B cell (primary cell): ENCODE results near the gene PIK3R3. TPM values are rescaled to one million over a fixed set of nuclear protein-coding genes. Genes with fewer than 3 reads are reported as not detected.

Experiments
- ATAC-seq: fragments of 200-7000 bp; cut with Tn5 transposase; one replicate; pipeline ENCODE4 v1.10.0; 2021; ENCODE audit warnings: low read depth, mild to moderate bottlenecking, moderate number of reproducible peaks, moderate library complexity
- CTCF ChIA-PET: fragments of 350-600 bp; sonication (Branson Sonifier 250); formaldehyde crosslinking; loops from one replicate; lab custom pipeline; 2021; ENCODE audit warnings: antibody characterized with exemption, inconsistent platforms; lab: Charles Lee
- POLR2A ChIA-PET: fragments of 350-600 bp; sonication (Branson Sonifier 250); formaldehyde crosslinking; loops from one replicate; lab custom pipeline; 2021; ENCODE audit warnings: antibody characterized with exemption; lab: Charles Lee
- DNase-seq: peaks from one replicate; pipeline ENCODE4 v3.0.0; 2013
- H2AFZ ChIP-seq: 2 replicates; pipeline ENCODE4 v1.6.1; 2012; ENCODE audit warnings: mild to moderate bottlenecking, low read depth, low read length; ENCODE audit not compliant: insufficient read depth, poor library complexity, severe bottlenecking
- H3K27ac ChIP-seq, 2 donors: 1 replicate in 1 of 2; 2 replicates in 1 of 2; pipeline ENCODE4 v1.5.1; 2012 to 2013; ENCODE audit warnings: low read length in 2 of 2, mild to moderate bottlenecking in 2 of 2, moderate library complexity in 1 of 2
- H3K27me3 ChIP-seq, 4 experiments: fragments of 200-600 bp in 1 of 4; sonication (generic) in 1 of 4; replicated peaks in 1 of 4; 1 replicate in 2 of 4; 2 replicates in 2 of 4; pipeline versions ENCODE4 v1.6.1 to v1.7.0; 2013 to 2016; ENCODE audit warnings: low read length in 3 of 4, mild to moderate bottlenecking in 2 of 4, mixed read lengths in 1 of 4, moderate library complexity in 1 of 4; ENCODE audit not compliant: insufficient read depth in 4 of 4, control insufficient read depth in 3 of 4; ENCODE audit errors: control extremely low read depth in 1 of 4
- H3K36me3 ChIP-seq, 2 experiments: replicated peaks in 1 of 2; 1 replicate in 1 of 2; 2 replicates in 1 of 2; pipeline versions ENCODE4 v1.6.1 to v1.7.1; 2013; ENCODE audit warnings: low read length in 1 of 2; ENCODE audit not compliant: insufficient read depth in 2 of 2, control insufficient read depth in 1 of 2; ENCODE audit errors: control extremely low read depth in 1 of 2, extremely low read depth in 1 of 2
- H3K4me1 ChIP-seq, 2 donors: fragments of 200-600 bp in 1 of 2; sonication (generic) in 1 of 2; 1 replicate in 1 of 2; 2 replicates in 1 of 2; pipeline versions ENCODE4 v1.5.1 to v1.6.1; 2013 to 2017; ENCODE audit warnings: low read length in 2 of 2; ENCODE audit not compliant: control insufficient read depth in 2 of 2, insufficient read depth in 2 of 2
- H3K4me2 ChIP-seq: replicated peaks from 2 replicates; pipeline ENCODE3; 2012; ENCODE audit warnings: mild to moderate bottlenecking, low read depth, low read length; ENCODE audit not compliant: poor library complexity, severe bottlenecking
- H3K4me3 ChIP-seq, 5 experiments: fragments of 200-600 bp in 1 of 5; sonication (generic) in 1 of 5; 1 replicate in 3 of 5; 2 replicates in 2 of 5; pipeline versions ENCODE4 v1.5.1 to v1.7.0; 2011 to 2016; ENCODE audit warnings: low read length in 4 of 5, mild to moderate bottlenecking in 4 of 5, low read depth in 2 of 5, control low read depth in 1 of 5, moderate library complexity in 1 of 5; ENCODE audit not compliant: insufficient read depth in 1 of 5; ENCODE audit errors: control extremely low read depth in 1 of 5, extremely low read depth in 1 of 5
- H3K79me2 ChIP-seq: fragments of 200-600 bp; sonication (generic); one replicate; pipeline ENCODE4 v1.6.0; 2016; ENCODE audit warnings: low read length; ENCODE audit not compliant: control insufficient read depth, insufficient read depth
- H3K9ac ChIP-seq: fragments of 200-600 bp; sonication (generic); 2 replicates; pipeline ENCODE4 v1.6.1; 2017; ENCODE audit warnings: mild to moderate bottlenecking, low read length, moderate library complexity
- H3K9me3 ChIP-seq, 3 donors: one replicate each; pipeline versions ENCODE4 v1.6.1 to v1.7.1; 2013; ENCODE audit warnings: low read length in 2 of 3; ENCODE audit not compliant: control insufficient read depth in 2 of 3, insufficient read depth in 1 of 3; ENCODE audit errors: control extremely low read depth in 1 of 3
- H4K20me1 ChIP-seq: 2 replicates; pipeline ENCODE4 v1.6.0; 2012; ENCODE audit warnings: mild to moderate bottlenecking, low read length; ENCODE audit not compliant: insufficient read depth, control insufficient read depth, poor library complexity, severe bottlenecking
- H3K27ac Mint-ChIP-seq: one replicate; pipeline ENCODE4 v1.8.0; 2021; ENCODE audit warnings: mixed read lengths
- H3K27me3 Mint-ChIP-seq: one replicate; pipeline ENCODE4 v1.8.0; 2021; ENCODE audit warnings: mixed read lengths
- H3K4me1 Mint-ChIP-seq: one replicate; pipeline ENCODE4 v1.8.0; 2021; ENCODE audit warnings: mixed read lengths
- H3K4me3 Mint-ChIP-seq: one replicate; pipeline ENCODE4 v1.8.0; 2021; ENCODE audit warnings: mixed read lengths
- H3K9me3 Mint-ChIP-seq: one replicate; pipeline ENCODE4 v1.8.0; 2022; ENCODE audit warnings: mixed read lengths; ENCODE audit not compliant: insufficient read depth
- CTCF ChIP-seq: fragments of 200-600 bp; IDR thresholded peaks from one replicate; pipeline ENCODE4 v1.8.0; 2022; ENCODE audit warnings: antibody characterized with exemption, mild to moderate bottlenecking
- EZH2 ChIP-seq: IDR thresholded peaks from 2 replicates; pipeline ENCODE4 v1.6.1; 2012; ENCODE audit warnings: borderline replicate concordance, low read depth, mild to moderate bottlenecking, moderate library complexity, low read length; ENCODE audit not compliant: insufficient read depth, poor library complexity, severe bottlenecking
- WGBS: methylation state at CpG from one replicate; pipeline ENCODE4 v1.1.5; 2013; ENCODE audit warnings: missing lambda C conversion rate; ENCODE audit not compliant: insufficient coverage; 5-methylcytosine and 5-hydroxymethylcytosine counted together
- intact Hi-C: fragments of 100-400 bp; cut with micrococcal nuclease; formaldehyde crosslinking; loops from one replicate; pipeline ENCODE4 v1.10.0; 2022
- polyA plus RNA-seq: library from polyadenylated mRNA; depleted of rRNA; stranded (reverse); fragments of >200 nt; gene quantifications from 2 replicates; pipeline ENCODE4 v1.2.3, GENCODE V29; 2012
- total RNA-seq, 2 donors: library from RNA; stranded (reverse); fragments of 120-200 nt in 1 of 2; gene quantifications; 1 replicate in 1 of 2; 2 replicates in 1 of 2; pipeline versions ENCODE4 v1.2.3 to v1.2.4, GENCODE V29; 2013 to 2022

PIK3R3 gene
- total and polyA plus RNA-seq, 2 donors (not counting 1 experiment from before 2014, with no cell fraction given): 0.06 to 0.17 TPM

GRCh38 chr1:46081619-46082018, 50.8 kb downstream of the PIK3R3 start:
- no peaks in the 10 kb centered on the region for H3K9me3 Mint-ChIP-seq
- Histone ChIP-seq H3K79me2 (no peaks in the 10 kb centered on the region), H3K4me1 (no peaks in the 10 kb centered on the region), H3K4me2 (no peak overlapping the region), H2AFZ (no peak overlapping the region), H4K20me1 (no peaks in the 10 kb centered on the region), H3K27ac (no peak overlapping the region), H3K9me3 (no peaks in the 10 kb centered on the region), H3K27me3 (no peaks in the 10 kb centered on the region), H3K36me3 (no peaks in the 10 kb centered on the region), H3K4me3 (no peak overlapping the region), H3K9ac (no peak overlapping the region)
- H3K4me1 Mint-ChIP-seq: no peaks in the 10 kb centered on the region
- H3K27me3 Mint-ChIP-seq: no peaks in the 10 kb centered on the region
- WGBS: no CpG with 5 or more reads among the region's 1 CpG
- DNase-seq: no peak
- POLR2A ChIA-PET: no interaction called here
- CTCF ChIA-PET: no interaction called here
- intact Hi-C loops: no loop called here
- TF ChIP-seq EZH2 (no peak), CTCF (no peak)
- ATAC-seq: no peak
- no peak overlapping the region for H3K4me3 Mint-ChIP-seq
- H3K27ac Mint-ChIP-seq: no peak overlapping the region

GRCh38 chr1:46081206-46081605, 51.2 kb downstream of the PIK3R3 start:
- ChIA-PET CTCF (no interaction called here), POLR2A (no interaction called here)
- no peak for ATAC-seq

More at GRCh38 chr1:46081206-46081605, 51.2 kb downstream of the PIK3R3 start:
- no peak overlapping the region for H3K4me3 ChIP-seq
- no peak for DNase-seq
- H3K9ac ChIP-seq: no peak overlapping the region
- H3K27ac ChIP-seq: no peak overlapping the region
- H3K36me3 ChIP-seq: no peaks in the 10 kb centered on the region
- H3K27ac Mint-ChIP-seq: no peak overlapping the region
- no peaks in the 10 kb centered on the region for H4K20me1 ChIP-seq
- no peak overlapping the region for H2AFZ ChIP-seq
- no peaks in the 10 kb centered on the region for H3K79me2 ChIP-seq
- intact Hi-C loops: no loop called here
- no peak overlapping the region for H3K4me3 Mint-ChIP-seq
- H3K9me3 Mint-ChIP-seq: no peaks in the 10 kb centered on the region
- no peaks in the 10 kb centered on the region for H3K27me3 ChIP-seq
- 97% methylated on average over 4 of the region's 7 CpGs for WGBS
- H3K9me3 ChIP-seq: no peaks in the 10 kb centered on the region
- no peaks in the 10 kb centered on the region for H3K27me3 Mint-ChIP-seq
- no peak overlapping the region for H3K4me2 ChIP-seq
- TF ChIP-seq EZH2 (no peak), CTCF (no peak)
- H3K4me1 Mint-ChIP-seq: no peaks in the 10 kb centered on the region
- no peaks in the 10 kb centered on the region for H3K4me1 ChIP-seq
